ENCODE data around the gene CPS1. TPM values are rescaled to one million over a fixed set of nuclear protein-coding genes. Genes with fewer than 3 reads are reported as not detected.

The CPS1 gene
- total RNA-seq, 4 donors from 2014 or later: 1.5 to 2.4 (median 1.8) TPM

- Histone ChIP-seq H3K27me3 (no peaks in the 10 kb centered on the region), H3K36me3 (no peaks in the 10 kb centered on the region), H3K4me1 (no peaks in the 10 kb centered on the region), H3K9me3 (no peaks in the 10 kb centered on the region), H3K4me3 (no peak overlapping the region), H3K27ac (no peak overlapping the region)
- TF ChIP-seq EP300 (IDR thresholded peaks at IDR 0.05) (no peak), POLR2AphosphoS5 (IDR thresholded peaks at IDR 0.05) (no peak), POLR2A (IDR thresholded peaks at IDR 0.05) (no peak)
- TF ChIP-seq, protein P1, sequence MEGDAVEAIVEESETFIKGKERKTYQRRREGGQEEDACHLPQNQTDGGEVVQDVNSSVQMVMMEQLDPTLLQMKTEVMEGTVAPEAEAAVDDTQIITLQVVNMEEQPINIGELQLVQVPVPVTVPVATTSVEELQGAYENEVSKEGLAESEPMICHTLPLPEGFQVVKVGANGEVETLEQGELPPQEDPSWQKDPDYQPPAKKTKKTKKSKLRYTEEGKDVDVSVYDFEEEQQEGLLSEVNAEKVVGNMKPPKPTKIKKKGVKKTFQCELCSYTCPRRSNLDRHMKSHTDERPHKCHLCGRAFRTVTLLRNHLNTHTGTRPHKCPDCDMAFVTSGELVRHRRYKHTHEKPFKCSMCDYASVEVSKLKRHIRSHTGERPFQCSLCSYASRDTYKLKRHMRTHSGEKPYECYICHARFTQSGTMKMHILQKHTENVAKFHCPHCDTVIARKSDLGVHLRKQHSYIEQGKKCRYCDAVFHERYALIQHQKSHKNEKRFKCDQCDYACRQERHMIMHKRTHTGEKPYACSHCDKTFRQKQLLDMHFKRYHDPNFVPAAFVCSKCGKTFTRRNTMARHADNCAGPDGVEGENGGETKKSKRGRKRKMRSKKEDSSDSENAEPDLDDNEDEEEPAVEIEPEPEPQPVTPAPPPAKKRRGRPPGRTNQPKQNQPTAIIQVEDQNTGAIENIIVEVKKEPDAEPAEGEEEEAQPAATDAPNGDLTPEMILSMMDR (IDR thresholded peaks at IDR 0.05): no peak
- ATAC-seq: no peak
- WGBS, 2 donors (ENCODE audit: low coverage in 1 of 2): 77 to 95% methylated on average over 4 of the region's 4 CpGs
Measured at GRCh38 chr2:210523650-210524289, 32.6 kb upstream of the CPS1 start.

DNA sequence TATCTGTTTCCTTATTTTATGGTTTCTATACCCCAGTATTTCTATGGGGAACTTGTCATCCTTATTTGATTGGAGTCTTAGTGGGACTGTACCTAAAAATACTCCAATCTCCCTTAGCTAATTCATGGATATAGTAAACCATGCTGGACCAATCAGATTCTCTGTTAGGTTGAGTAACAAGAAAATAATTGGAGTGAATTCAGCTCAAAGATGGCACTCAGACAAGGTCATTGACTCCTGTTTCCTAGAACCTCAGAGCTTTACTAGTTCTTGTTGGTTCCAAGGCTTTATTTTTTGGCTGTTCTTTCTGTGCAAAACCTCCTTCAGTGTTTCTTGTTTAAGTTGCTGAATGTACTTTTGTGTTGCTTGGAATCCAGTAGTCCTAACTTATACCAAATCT is 31.9 kb upstream of the CPS1 start:
- no peaks in the 10 kb centered on the region for H3K27me3 ChIP-seq

DNA sequence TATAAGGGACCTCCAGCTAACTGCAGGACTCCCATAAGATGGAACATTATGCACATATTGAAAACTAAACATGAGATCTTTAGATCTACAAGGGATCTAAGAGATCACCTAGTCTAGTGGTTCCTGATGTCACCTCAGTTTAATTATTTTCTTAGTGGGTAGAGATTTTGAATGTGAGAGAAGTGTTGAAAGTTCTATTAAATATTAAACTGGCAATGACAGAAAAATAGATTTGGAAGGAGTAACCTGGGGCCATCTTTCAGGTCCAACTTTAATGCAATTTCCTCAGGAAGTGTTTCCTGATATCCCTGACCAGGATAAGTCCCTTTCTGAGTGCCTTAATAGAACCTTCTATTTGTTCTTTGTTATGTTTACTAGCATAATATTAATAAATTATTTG is 29.1 kb upstream of the CPS1 start:
- TF ChIP-seq, protein P1 (IDR thresholded peaks at IDR 0.05): no peak
- no peak for TF ChIP-seq POLR2A (IDR thresholded peaks at IDR 0.05)
- no peak for TF ChIP-seq EP300 (IDR thresholded peaks at IDR 0.05)
- no peak for TF ChIP-seq POLR2AphosphoS5 (IDR thresholded peaks at IDR 0.05)
- H3K36me3 ChIP-seq: no peaks in the 10 kb centered on the region
- H3K9me3 ChIP-seq: no peaks in the 10 kb centered on the region
- no peak overlapping the region for H3K27ac ChIP-seq
- H3K27me3 ChIP-seq: no peaks in the 10 kb centered on the region
- no peak for ATAC-seq
- no peak overlapping the region for H3K4me3 ChIP-seq
- no peaks in the 10 kb centered on the region for H3K4me1 ChIP-seq

More for the DNA sequence above, 31.9 kb upstream of the CPS1 start:
- Histone ChIP-seq H3K4me1 (no peaks in the 10 kb centered on the region), H3K36me3 (no peaks in the 10 kb centered on the region), H3K9me3 (no peaks in the 10 kb centered on the region), H3K4me3 (no peak overlapping the region), H3K27ac (no peak overlapping the region)
- TF ChIP-seq EP300 (IDR thresholded peaks at IDR 0.05): no peak
- TF ChIP-seq, protein P1 (IDR thresholded peaks at IDR 0.05): no peak
- no peak for TF ChIP-seq POLR2A (IDR thresholded peaks at IDR 0.05)
- TF ChIP-seq POLR2AphosphoS5 (IDR thresholded peaks at IDR 0.05): no peak
- ATAC-seq: no peak

DNA sequence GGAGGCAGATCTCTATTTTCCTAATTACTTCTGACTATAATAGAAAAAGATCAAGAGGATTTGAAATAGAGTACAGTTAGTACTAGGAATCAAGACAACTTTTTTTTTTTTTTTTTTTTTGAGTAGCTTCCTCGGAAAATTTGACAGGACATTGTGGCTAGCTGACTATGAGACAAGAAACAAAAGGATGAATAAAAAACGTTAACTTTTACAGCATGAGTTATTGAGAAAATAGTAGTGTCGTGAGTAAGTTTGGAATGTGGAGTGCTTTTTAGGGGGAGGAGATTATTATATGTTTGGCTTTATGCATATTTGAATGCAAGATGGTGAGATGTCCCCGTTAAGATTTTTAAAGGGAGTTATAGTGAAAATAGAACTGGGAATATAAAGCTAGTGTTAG is 27.7 kb upstream of the CPS1 start:
- H3K4me3 ChIP-seq: no peak overlapping the region
- no peak overlapping the region for H3K27ac ChIP-seq
- H3K4me1 ChIP-seq: no peaks in the 10 kb centered on the region
- H3K9me3 ChIP-seq: no peaks in the 10 kb centered on the region
- whole genome bisulfite sequencing, 2 donors (ENCODE audit: low coverage in 1 of 2): 58 to 75% methylated on average over 4 of the region's 4 CpGs
- no peaks in the 10 kb centered on the region for H3K27me3 ChIP-seq
- ATAC-seq: no peak
- no peaks in the 10 kb centered on the region for H3K36me3 ChIP-seq
- TF ChIP-seq EP300 (IDR thresholded peaks at IDR 0.05) (no peak), POLR2AphosphoS5 (IDR thresholded peaks at IDR 0.05) (no peak), POLR2A (IDR thresholded peaks at IDR 0.05) (no peak)
- TF ChIP-seq, protein P1 (IDR thresholded peaks at IDR 0.05): no peak

- H3K4me1 ChIP-seq: no peaks in the 10 kb centered on the region
- H3K4me3 ChIP-seq: no peak overlapping the region
- ATAC-seq: no peak
- whole genome bisulfite sequencing, 2 donors (ENCODE audit: low coverage in 1 of 2): 79 to 80% methylated on average over 4 to 5 of the region's 5 CpGs
- H3K27me3 ChIP-seq: no peaks in the 10 kb centered on the region
- no peak overlapping the region for H3K27ac ChIP-seq
- no peaks in the 10 kb centered on the region for H3K9me3 ChIP-seq
- no peak for TF ChIP-seq POLR2A (IDR thresholded peaks at IDR 0.05)
- TF ChIP-seq POLR2AphosphoS5 (IDR thresholded peaks at IDR 0.05): no peak
- no peak for TF ChIP-seq EP300 (IDR thresholded peaks at IDR 0.05)
- TF ChIP-seq, protein P1 (IDR thresholded peaks at IDR 0.05): no peak
- H3K36me3 ChIP-seq: no peaks in the 10 kb centered on the region
Measured at GRCh38 chr2:210531050-210531449, 25.3 kb upstream of the CPS1 start.

Data from gastroesophageal sphincter (tissue), 4 donors.